ENCODE results near the gene LYZL4.

LYZL4 gene

DNA sequence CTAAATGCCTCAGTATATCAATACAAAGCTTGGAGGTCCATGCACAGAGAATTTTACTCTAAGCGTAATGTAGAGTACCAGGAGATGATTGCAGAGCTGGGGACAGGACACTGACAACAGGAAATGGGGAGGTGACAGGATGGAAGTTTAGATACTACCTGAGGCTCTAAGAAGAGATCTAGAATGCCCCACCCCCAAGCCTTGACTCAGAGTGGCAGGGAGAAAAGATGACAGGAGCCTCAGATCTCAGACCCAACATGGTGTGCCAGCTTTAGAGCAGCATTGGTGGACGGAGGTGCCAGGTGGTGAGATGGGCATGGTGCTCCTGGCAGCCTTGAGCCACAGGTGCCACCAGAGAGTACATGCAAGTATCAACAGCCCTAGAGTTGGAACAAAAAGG, 62.5 kb downstream of the LYZL4 start:
- TF ChIP-seq, protein P1, sequence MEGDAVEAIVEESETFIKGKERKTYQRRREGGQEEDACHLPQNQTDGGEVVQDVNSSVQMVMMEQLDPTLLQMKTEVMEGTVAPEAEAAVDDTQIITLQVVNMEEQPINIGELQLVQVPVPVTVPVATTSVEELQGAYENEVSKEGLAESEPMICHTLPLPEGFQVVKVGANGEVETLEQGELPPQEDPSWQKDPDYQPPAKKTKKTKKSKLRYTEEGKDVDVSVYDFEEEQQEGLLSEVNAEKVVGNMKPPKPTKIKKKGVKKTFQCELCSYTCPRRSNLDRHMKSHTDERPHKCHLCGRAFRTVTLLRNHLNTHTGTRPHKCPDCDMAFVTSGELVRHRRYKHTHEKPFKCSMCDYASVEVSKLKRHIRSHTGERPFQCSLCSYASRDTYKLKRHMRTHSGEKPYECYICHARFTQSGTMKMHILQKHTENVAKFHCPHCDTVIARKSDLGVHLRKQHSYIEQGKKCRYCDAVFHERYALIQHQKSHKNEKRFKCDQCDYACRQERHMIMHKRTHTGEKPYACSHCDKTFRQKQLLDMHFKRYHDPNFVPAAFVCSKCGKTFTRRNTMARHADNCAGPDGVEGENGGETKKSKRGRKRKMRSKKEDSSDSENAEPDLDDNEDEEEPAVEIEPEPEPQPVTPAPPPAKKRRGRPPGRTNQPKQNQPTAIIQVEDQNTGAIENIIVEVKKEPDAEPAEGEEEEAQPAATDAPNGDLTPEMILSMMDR (IDR thresholded peaks at IDR 0.05; ENCODE audit: low read length, missing control alignments): no peak
- H3K4me3 ChIP-seq (replicated peaks; ENCODE audit: low read depth, low read length): no peak overlapping the region
- no peak for DNase-seq (ENCODE audit: low read depth)
